IgD-negative memory B cell (primary cell): ENCODE measurements around the gene PTPN7. TPM values are rescaled to one million over a fixed set of nuclear protein-coding genes. Genes with fewer than 3 reads are reported as not detected.
"Not testable (repeated sequence)": the region's sequence is repeated elsewhere in the genome, so short reads cannot be mapped to it uniquely, and the experiment has no call there.

Source experiments
- H3K27ac Mint-ChIP-seq, 3 donors: one replicate each; pipeline ENCODE4 v1.8.0; 2020 to 2022; ENCODE audit warnings: mild to moderate bottlenecking in 3 of 3, mixed read lengths in 3 of 3, moderate library complexity in 1 of 3
- H3K27me3 Mint-ChIP-seq: one replicate; pipeline ENCODE4 v1.8.0; 2021; ENCODE audit warnings: mixed read lengths
- H3K36me3 Mint-ChIP-seq: one replicate; pipeline ENCODE4 v1.8.0; 2020; ENCODE audit warnings: mild to moderate bottlenecking, mixed read lengths
- H3K4me1 Mint-ChIP-seq, 3 donors: one replicate each; pipeline ENCODE4 v1.8.0; 2020 to 2022; ENCODE audit warnings: mixed read lengths in 3 of 3, mild to moderate bottlenecking in 1 of 3
- H3K4me3 Mint-ChIP-seq, 4 donors: one replicate each; pipeline ENCODE4 v1.8.0; 2020 to 2022; ENCODE audit warnings: mild to moderate bottlenecking in 4 of 4, mixed read lengths in 4 of 4, moderate library complexity in 3 of 4
- H3K9me3 Mint-ChIP-seq, 3 donors: one replicate each; pipeline ENCODE4 v1.8.0; 2020 to 2021; ENCODE audit warnings: mixed read lengths in 3 of 3, mild to moderate bottlenecking in 1 of 3
- polyA plus RNA-seq: library from polyadenylated mRNA; unstranded; fragments of 300-500 nt; fragmentation: Illumina TruSeq; gene quantifications from one replicate; pipeline ENCODE4 v1.2.3, GENCODE V29; 2021

Gene PTPN7
- polyA plus RNA-seq, 1 donor from 2014 or later, result 18.7 TPM

DNA sequence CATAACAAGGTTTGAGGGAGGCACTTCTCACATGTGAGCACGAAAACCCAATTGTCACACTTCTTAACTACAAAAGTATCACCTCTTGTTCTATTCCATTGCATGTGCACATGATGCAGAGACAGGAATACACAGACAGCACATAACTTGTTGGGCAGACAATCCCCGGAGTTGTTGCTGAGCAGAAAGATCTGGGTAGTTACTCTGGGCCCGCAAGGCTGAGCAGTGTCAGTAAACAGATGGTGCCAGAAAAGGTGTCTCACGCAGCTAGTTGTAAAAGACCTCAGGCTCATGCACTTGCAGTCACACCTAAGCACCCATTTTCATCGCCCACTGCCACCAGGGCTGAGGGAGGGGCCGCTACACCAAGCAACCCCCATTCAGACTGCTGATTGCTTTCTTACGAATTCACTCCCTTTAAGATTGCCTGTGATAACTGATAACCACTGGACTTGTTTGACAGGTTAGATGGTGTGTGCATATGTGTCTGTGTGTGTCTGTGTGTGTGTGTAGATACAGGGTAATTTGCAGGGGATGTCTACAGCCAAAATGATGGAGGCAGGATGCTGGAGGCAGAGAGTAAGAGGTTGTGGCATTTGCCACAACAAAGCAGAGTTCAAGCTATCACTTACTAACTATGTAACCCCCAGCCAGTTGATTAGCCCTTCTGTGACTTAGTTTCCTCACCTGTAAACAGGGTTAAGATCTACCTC, 37.4 kb upstream of the PTPN7 start:
- Mint-ChIP-seq H3K4me3 (no peak overlapping the region), H3K27me3 (peaks cover 33% of the 10 kb centered on the region), H3K9me3 (no peaks in the 10 kb centered on the region), H3K27ac (no peak overlapping the region), H3K4me1 (peaks cover 4 to 6% (median 4%) of the 10 kb centered on the region in 3 donors), H3K36me3 (no peaks in the 10 kb centered on the region)

DNA sequence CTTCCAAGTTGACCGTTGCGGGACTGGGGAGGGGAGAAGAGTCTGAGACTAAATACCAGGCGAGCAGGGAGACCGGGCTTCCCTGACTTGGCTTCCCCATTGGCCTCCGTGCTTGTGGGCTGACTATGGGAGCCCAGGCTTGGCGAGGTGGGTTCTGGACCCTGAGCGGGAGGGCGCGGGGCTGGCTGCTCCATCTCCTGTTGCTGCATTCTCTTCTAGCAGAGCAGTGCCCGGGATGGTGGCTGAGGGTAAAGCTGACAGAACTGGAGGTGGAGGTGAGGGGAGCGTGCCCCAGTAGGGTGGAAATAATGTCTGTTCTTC, 33.9 kb upstream of the PTPN7 start:
- Mint-ChIP-seq H3K4me1 (peaks cover 0 to 6% (median 4%) of the 10 kb centered on the region in 3 donors), H3K4me3 (peak overlapping the region in 2 of 4 donors; percentile 33 to 90), H3K36me3 (no peaks in the 10 kb centered on the region), H3K9me3 (no peaks in the 10 kb centered on the region), H3K27me3 (peaks cover 33% of the 10 kb centered on the region), H3K27ac (no peak overlapping the region)

DNA sequence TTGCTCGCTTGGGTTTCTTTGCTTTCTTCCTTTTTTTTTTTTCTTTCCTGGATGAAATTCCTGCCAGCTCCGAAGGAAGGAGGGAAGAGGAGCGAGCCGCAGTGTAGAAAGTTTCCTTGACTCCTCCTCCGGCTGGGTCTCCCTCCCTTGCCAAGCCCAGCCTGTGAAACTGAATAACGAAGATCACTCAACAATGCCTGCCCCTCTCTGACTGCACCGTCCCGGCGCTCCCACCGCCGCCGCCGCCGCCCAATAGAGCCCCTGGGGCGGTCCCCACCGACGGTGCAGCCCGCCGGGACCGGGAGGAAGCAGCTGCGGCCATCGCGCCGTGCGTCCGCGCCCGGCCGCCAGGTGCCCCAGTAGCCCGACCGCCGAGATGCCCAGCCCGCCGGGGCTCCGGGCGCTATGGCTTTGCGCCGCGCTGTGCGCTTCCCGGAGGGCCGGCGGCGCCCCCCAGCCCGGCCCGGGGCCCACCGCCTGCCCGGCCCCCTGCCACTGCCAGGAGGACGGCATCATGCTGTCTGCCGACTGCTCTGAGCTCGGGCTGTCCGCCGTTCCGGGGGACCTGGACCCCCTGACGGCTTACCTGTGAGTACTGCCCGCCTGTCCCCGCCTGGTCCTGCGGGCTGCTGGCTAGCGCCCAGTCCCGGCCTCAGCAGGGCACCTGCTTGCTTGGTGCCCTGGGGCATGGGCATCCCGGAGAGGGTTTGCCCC, 33.4 kb upstream of the PTPN7 start, which contains the start of gene LGR6:
Gene LGR6 (plus strand): TSS at position 186 of the 714 bp plus-strand sequence. CDS start 191 bp downstream, at position 377.
- no peaks in the 10 kb centered on the region for H3K36me3 Mint-ChIP-seq
- H3K4me1 Mint-ChIP-seq, result peaks cover 0 to 6% (median 4%) of the 10 kb centered on the region in 3 donors
- no peak within 1 kb of the TSS for H3K27ac Mint-ChIP-seq
- peak within 1 kb of the TSS in 2 of 4 donors; percentile 33 to 90 for H3K4me3 Mint-ChIP-seq
- H3K9me3 Mint-ChIP-seq, result no peaks in the 10 kb centered on the region
- peaks cover 30% of the 10 kb centered on the region for H3K27me3 Mint-ChIP-seq

DNA sequence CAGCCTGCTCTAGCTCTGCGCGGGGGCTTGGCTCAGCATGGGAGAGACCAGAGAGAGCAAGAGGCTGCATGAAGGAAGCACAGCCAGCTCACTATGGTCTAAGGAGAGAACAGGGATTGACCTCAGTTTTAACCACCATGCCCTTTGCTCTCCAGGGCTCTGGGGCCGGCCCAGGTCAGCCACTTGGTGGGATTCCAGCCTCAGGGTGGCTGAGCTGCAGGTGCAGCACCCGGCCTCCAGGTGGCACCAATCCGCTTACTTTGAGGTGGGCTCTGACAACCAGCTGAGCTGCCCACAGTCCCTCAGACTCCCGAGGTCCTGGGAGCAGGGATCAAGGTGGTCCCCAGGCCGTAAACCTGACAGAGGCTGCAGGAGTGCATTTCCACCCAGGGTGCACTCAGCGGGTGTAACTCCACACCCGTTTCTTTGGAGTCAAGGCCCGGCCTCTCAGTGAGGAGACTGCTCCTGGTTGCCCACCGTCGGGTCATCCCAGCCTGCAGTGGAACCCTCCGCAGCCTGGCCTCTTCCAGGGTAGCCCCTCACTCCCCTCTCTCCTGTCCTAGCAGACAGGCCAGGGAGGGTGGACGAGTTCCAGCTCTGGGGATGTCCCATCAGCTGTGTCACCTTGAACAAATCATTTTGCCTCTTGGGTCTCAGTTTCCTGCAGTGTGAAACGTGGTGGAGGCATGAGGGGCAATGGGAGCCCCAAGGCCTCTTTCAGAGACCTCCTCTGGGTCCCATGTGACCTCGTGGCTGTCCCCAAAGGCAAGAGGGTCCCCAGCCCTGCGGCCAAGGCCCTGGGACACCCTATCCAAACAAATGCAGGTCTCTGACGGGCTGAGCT, 32.6 kb upstream of the PTPN7 start:
- Mint-ChIP-seq H3K4me1 (peaks cover 0 to 6% (median 2%) of the 10 kb centered on the region in 3 donors), H3K27me3 (peaks cover 26% of the 10 kb centered on the region), H3K9me3 (no peaks in the 10 kb centered on the region), H3K36me3 (no peaks in the 10 kb centered on the region), H3K27ac (no peak overlapping the region), H3K4me3 (peak overlapping the region in 1 of 4 donors; percentile 39)

DNA sequence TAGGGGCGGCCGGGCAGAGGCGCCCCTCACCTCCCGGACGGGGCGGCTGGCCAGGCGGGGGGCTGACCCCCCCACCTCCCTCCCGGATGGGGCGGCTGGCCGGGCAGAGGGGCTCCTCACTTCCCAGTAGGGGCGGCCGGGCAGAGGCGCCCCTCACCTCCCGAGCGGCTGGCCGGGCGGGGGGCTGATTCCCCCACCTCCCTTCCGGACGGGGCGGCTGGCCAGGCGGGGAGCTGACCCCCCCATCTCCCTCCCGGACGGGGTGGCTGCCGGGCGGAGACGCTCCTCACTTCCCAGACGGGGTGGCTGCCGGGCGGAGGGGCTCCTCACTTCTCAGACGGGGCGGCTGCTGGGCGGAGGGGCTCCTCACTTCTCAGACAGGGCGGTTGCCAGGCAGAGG, 31.0 kb upstream of the PTPN7 start:
- not testable (repeated sequence) for H3K9me3 Mint-ChIP-seq, H3K4me1 Mint-ChIP-seq, H3K4me3 Mint-ChIP-seq, H3K27ac Mint-ChIP-seq, H3K36me3 Mint-ChIP-seq
- peaks cover 22% of the 10 kb centered on the region for H3K27me3 Mint-ChIP-seq

DNA sequence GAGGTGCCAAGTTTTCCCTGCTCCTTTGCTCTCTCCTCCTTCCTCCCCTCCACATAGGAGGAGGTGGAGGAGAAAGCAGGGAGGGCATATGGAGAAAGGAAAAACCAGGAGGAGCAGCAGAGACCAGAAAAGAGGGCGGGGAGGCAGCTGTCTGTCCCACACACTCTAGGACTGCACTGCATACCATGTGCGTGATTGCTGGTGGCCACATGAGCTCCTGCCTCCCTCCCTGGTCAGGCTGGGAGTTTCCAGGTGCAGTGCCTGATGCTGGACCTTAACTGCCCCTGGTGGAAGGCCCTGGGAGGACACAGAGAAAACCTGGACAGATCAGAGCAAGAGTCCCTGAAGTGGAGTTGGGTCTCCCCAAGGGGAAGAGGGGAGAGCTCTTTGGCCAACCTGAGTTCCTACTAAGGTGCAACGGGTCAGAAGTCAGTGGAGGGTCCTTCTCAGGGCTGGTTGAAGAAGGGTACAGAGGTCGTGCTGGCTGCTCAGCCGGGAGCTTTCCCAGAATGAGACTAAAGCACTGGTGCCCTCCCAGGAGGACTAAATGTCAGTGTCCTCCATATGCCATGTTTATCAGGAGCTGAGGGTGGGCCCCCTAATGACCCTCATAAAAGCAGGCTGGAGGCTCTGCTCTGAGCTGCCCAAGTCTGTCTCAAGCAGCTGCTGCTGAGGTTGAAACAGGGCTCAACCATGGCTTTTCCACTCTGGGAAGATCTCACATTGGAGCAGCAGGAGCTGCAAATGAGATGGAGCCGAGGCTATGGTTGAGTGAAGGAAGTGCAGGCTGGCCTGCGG, 29.7 kb upstream of the PTPN7 start:
- Mint-ChIP-seq H3K4me1 (peaks cover 0 to 6% (median 2%) of the 10 kb centered on the region in 3 donors), H3K9me3 (no peaks in the 10 kb centered on the region), H3K4me3 (no peak overlapping the region), H3K27me3 (peaks cover 13% of the 10 kb centered on the region), H3K27ac (no peak overlapping the region), H3K36me3 (no peaks in the 10 kb centered on the region)

DNA sequence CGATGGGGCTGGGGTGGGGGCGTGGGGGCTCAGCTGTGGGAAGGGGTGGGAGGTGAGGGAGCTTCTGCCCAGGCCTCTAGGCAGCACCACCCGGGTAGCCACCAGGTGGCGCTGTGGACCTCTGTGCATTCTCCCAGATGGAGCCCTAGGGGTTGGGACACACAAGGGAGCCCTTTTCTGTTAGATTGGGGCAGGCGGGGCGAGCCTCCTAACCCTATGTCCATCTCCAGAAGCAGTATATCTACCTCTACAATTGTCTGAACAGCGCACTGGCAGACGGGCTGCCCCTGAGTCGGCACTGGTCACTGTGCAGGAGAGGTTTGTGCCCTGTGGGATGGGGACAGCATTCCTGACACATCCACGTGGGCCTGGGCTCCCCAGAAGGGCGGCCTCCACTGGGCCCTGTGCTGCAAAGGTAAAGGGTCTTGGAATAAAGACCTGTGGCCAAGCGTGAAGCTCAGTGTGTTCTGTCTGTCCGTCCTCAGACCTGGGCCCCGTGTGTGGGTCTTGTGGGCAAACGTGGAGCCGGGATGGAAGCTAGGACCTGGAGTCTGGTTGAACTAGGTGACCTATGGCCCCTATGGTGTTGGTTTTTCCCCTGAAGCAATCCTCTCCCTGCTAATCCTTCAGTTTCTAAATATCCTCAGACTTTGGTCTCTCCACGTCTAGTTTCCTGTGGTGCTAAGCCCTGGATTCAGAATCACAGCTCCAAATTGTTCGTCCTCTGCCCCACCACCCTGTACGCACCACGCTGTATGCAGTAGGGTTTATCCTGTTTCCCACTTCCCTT, 28.8 kb upstream of the PTPN7 start:
- no peaks in the 10 kb centered on the region for H3K9me3 Mint-ChIP-seq
- no peaks in the 10 kb centered on the region for H3K36me3 Mint-ChIP-seq
- H3K27ac Mint-ChIP-seq, result no peak overlapping the region
- peaks cover 17% of the 10 kb centered on the region for H3K27me3 Mint-ChIP-seq
- H3K4me3 Mint-ChIP-seq, result no peak overlapping the region
- peaks cover 0 to 2% (median 2%) of the 10 kb centered on the region in 3 donors for H3K4me1 Mint-ChIP-seq

DNA sequence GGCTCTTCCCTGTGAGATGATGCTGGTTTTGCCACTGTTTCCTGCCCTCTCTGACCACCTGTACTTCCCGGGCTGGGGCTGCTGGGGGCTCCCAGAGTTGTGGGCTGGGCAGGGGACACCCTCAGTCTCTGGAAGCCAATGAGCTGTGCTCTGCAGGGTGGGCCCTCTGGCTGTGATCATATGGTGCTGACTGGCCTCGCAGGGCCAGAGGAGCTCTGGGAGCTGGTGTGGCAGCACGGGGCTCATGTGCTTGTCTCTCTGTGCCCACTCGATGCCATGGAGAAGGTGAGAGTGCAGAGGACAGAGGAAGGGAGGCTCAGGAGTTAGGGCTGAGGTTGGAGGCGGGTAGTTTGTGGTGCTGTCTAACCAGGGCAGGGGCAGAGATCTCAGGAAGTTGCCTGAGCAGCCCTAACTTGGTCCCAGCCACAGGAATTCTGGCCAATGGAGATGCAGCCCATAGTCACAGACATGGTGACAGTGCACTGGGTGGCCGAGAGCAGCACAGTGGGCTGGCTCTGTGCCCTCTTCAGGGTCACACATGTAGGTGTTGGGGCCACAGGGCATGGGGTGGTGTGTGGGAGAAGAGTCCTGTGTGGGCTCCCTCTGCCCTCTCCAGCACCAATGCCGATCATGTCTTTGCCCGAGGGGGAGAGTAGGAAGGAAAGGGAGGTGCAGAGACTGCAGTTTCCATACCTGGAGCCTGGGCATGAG, 27.4 kb upstream of the PTPN7 start:
- Mint-ChIP-seq H3K36me3 (no peaks in the 10 kb centered on the region), H3K4me1 (no peaks in the 10 kb centered on the region), H3K27me3 (peaks cover 14% of the 10 kb centered on the region), H3K27ac (no peak overlapping the region), H3K4me3 (no peak overlapping the region), H3K9me3 (no peaks in the 10 kb centered on the region)

DNA sequence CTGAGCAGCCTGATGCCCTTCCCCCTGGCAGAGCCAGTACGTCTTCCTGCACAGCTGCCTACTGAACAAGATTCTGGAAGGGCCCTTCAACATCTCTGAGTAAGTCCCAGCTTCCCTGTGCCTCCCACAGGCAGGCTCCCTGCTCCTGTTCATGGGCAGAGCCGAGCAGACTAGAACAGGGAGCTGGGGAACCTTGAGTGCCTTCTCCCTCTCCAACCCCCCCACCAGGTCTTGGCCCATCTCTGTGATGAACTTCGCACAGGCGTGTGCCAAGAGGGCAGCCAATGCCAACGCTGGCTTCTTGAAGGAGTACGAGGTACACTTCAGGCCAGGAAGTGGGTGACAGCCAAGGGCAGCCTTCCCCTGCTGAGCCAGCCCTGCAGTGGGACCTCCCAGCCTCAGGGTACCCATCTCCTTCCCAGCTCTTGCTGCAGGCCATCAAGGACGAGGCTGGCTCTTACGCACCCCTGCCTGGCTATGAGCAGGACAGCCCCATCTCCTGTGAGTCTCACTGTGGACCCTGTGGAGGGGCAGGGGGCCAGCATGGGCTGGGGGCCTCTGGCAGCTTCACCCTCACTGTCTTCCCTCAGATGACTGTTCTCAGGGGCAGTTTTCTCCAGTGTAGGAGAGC, 26.8 kb upstream of the PTPN7 start:
- no peaks in the 10 kb centered on the region for H3K36me3 Mint-ChIP-seq
- H3K4me1 Mint-ChIP-seq, result no peaks in the 10 kb centered on the region
- H3K9me3 Mint-ChIP-seq, result no peaks in the 10 kb centered on the region
- peaks cover 11% of the 10 kb centered on the region for H3K27me3 Mint-ChIP-seq
- H3K27ac Mint-ChIP-seq, result no peak overlapping the region
- H3K4me3 Mint-ChIP-seq, result no peak overlapping the region

DNA sequence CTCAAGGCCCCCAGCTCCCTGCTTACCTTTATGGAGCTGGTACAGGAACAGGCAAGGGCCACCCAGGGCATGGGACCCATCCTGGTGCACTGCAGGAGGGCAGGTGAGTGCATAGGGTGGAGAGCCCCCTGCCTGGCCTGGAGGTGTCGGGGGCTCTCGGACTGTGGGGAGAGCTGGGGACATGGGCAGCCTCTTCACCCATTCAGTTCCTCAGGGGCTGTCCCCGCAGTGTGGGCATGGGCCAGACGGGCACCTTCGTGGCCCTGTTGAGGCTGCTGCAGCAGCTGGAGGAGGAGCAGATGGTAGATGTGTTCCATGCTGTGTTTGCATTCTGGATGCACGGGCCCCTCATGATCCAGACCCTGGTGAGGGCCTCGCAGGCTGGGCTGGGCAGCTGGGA, 25.9 kb upstream of the PTPN7 start:
- H3K4me3 Mint-ChIP-seq, result no peak overlapping the region
- H3K27ac Mint-ChIP-seq, result no peak overlapping the region
- H3K9me3 Mint-ChIP-seq, result no peaks in the 10 kb centered on the region
- H3K4me1 Mint-ChIP-seq, result no peaks in the 10 kb centered on the region
- no peaks in the 10 kb centered on the region for H3K36me3 Mint-ChIP-seq
- peaks cover 11% of the 10 kb centered on the region for H3K27me3 Mint-ChIP-seq

DNA sequence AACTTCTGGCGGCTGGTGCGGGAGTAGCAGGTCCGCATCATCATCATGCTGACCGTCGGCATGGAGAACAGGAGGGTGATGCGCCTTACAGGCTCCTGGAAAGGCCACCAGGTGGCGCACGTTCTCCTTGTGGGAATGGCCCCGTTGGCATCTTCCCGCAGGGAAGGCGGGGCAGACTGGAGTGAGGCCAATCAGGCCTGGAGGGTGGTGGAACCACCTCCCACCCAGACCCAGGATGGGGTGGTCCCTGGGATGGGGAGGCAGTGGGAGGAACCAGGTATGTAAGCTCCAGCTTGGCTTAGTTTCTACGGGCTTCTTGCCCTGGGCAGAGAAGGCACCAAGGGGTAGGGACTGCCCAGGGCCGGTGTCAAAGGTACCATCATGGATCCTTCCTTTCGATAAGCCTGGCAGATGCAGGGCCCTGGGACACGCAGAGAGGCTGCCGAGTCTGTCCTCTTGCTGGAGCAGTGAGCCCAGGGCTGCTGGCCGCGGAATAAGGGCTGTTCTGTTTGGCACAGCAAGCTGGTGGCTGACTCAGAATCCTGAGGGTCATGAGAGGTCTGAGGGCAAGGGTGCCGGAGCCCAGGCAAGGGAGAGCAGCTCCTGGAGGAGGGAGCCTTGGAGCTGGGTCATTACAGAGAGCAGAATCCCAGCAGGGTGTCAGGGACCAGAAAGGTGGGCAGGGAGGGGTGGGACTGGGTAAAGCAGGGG, 24.5 kb upstream of the PTPN7 start:
- peaks cover 11% of the 10 kb centered on the region for H3K27me3 Mint-ChIP-seq
- H3K9me3 Mint-ChIP-seq, result no peaks in the 10 kb centered on the region
- H3K36me3 Mint-ChIP-seq, result no peaks in the 10 kb centered on the region
- H3K27ac Mint-ChIP-seq, result no peak overlapping the region
- peaks cover 0 to 5% (median 2%) of the 10 kb centered on the region in 3 donors for H3K4me1 Mint-ChIP-seq
- H3K4me3 Mint-ChIP-seq, result no peak overlapping the region

DNA sequence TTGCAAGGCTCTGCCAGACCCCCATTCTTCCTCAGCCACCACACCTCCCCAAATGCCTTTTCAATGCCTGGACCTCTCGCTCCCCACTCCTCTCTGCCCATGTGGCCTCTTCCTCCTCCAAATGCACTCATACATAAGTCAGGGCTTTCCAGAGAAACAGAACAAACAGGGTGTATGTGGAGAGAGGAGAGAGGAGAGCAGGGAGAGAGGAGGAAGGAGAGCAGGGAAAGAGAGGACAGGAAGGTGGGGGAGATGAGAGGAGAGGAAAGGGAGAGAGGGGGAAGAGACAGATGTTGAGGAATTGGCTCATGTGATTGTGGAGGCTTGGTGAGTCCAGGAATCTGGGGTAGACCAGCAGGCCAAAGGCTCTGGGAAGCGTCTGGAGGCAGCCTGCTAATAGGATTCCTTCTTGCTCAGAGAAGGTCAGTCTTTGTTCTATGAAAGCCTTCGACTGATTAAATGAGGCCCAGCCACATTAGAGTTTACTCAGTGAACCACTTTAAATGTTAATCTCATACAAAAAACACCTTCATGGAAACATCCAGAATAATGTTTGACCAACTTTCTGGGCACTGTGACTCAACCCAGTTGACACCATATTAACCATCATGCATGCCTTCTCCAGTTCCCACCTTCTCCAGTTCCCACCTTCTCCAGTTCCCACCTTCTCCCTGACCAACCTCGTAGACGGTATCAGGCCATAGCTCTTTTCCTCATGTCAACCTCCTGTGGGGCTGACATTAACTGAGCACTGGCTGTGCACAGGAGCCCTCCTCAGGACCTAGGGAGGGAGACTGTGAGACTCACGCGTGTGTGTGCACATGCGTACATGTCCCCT, 21.9 kb upstream of the PTPN7 start:
- H3K9me3 Mint-ChIP-seq, result no peaks in the 10 kb centered on the region
- no peak overlapping the region for H3K27ac Mint-ChIP-seq

More for the DNA sequence above, 21.9 kb upstream of the PTPN7 start:
- Mint-ChIP-seq H3K27me3 (peaks cover 16% of the 10 kb centered on the region), H3K4me1 (peaks cover 0 to 7% (median 7%) of the 10 kb centered on the region in 3 donors), H3K4me3 (no peak overlapping the region), H3K36me3 (no peaks in the 10 kb centered on the region)
